Right ventricle myocardium superior (tissue), 1 donor: ENCODE results near the gene JCAD. TPM values are rescaled to one million over a fixed set of nuclear protein-coding genes. Genes with fewer than 3 reads are reported as not detected.
"Not testable (repeated sequence)": the region's sequence is repeated elsewhere in the genome, so short reads cannot be mapped to it uniquely, and the experiment has no call there.

Experiments
- ATAC-seq: fragments of 200-7000 bp; cut with Tn5 transposase; one replicate; pipeline ENCODE4 v1.9.1; 2020; ENCODE audit warnings: mild to moderate bottlenecking; ENCODE audit not compliant: poor library complexity
- DNase-seq: peaks from one replicate; pipeline ENCODE4 v3.0.0-alpha.2; 2020
- intact Hi-C: fragments of 100-400 bp; cut with DNase I; formaldehyde crosslinking; loops from one replicate; pipeline ENCODE4 v1.11.2; 2022
- total RNA-seq: library from RNA; stranded (reverse); fragmentation: NEBNext Ultra II Directional; extraction: Animal tissue kit (Norgen Biotek cat#: 25700); gene quantifications from one replicate; pipeline ENCODE4 v1.2.1, GENCODE V29; 2021
- donor health status: DM: no; HTN: yes; CAD: no; lungs with severe emphysema.

The JCAD gene
- total RNA-seq, 1 donor from 2014 or later: 25.5 TPM

DNA sequence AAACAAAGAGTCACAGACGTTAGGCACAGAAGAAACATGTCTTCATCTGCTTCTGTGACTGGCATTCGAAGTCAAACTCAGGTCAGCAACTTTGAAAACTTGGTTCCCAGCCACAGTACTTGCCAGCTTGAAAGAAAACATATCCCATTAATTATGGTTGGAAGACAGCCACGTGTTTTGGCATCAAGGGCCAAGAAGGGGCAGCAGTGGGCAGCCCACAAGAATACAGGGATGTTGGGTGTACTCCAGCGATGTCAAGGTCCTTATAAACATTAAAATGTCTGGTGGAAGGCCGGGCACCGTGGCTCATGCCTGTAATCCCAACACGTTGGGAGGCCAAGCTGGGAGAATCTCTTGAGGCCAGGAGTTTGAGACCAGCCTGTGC is 29.5 kb downstream of the JCAD start:
- DNase-seq (no peak), ATAC-seq (no peak)
- intact Hi-C loops: no loop called here

DNA sequence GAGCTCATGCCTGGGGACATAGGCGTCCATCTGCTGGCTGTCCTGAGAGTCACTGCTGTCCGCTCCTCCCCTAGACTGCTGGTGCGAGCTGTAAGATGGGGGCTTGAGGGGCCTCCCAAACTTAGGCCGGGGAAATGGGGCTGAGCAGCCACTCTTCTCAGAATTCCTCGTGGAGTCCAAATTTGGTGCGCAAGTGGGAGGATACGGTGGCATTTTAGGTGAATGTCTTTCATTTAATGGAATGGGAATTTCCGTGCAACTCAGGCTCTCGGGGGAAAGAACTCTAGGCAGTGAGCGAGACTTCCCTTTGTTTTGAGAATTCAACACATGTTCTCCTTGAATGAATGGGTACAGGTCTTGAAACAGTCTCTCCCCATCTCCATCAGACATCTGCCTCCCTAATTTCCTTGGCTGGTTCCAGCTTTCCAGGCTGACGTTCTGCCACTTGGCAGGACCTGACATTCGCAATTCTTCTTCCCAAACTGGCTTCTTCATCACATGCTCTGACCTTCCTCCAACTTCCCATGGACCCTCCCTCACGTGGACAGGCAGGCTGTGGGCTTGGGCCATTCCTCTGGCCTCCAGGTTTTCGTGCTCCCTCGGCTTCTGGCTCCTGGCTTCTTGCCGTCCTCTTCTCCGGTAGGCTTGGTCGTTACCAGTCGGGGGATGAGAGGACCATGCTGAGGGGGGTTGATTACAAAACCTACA is 30.1 kb downstream of the JCAD start:
- intact Hi-C loops: no loop called here
- DNase-seq: no peak
- no peak for ATAC-seq

DNA sequence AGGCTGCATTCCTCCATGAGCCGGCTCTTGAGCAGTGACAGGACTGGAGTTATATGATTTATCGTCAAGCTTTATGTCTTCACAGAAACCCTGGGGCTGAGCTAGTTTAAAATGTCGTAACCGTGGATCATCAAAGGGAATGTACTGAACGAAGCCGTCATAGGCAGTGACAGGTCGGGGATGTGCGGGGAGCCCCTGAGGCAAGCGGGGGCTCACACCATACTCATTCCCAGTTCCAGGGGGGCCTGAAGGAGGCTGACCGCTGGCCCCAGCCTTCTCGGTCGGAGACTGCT is 30.7 kb downstream of the JCAD start:
- intact Hi-C loops: no loop called here
- ATAC-seq (no peak), DNase-seq (no peak)

- ATAC-seq: peak; percentile 26
- intact Hi-C loops: no loop called here
- DNase-seq: peak; percentile 67
These were observed 31.2 kb downstream of the JCAD start for GRCh38 chr10:30028006-30028737.

- DNase-seq (peak; percentile 71), ATAC-seq (peak; percentile 64)
- intact Hi-C loops: no loop called here
These were observed 32.1 kb downstream of the JCAD start for GRCh38 chr10:30027057-30028005.

DNA sequence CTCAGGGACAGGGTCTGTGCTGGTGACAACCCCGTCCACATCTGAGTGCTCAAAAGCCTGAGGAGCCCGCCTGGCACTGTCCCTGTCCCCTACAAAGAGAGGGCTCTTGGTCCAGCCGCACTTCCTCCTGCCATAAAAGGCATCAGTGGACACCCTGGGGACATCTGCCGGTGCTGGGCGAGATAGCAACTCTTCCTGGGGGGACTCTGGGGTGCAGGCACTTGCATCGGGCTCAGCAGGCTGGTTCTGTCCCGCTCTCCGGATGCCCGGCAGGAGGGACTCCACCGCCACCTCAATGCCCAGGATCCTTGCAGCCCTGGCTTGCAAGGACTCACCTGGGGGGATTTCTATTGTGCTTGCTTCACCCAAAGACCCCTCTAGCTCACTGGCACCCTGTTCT is 32.8 kb downstream of the JCAD start:
- ATAC-seq (no peak), DNase-seq (no peak)
- intact Hi-C loops: no loop called here

- intact Hi-C loops: no loop called here
- no peak for DNase-seq
- no peak for ATAC-seq
These were observed 33.3 kb downstream of the JCAD start for GRCh38 chr10:30026080-30026479.

DNA sequence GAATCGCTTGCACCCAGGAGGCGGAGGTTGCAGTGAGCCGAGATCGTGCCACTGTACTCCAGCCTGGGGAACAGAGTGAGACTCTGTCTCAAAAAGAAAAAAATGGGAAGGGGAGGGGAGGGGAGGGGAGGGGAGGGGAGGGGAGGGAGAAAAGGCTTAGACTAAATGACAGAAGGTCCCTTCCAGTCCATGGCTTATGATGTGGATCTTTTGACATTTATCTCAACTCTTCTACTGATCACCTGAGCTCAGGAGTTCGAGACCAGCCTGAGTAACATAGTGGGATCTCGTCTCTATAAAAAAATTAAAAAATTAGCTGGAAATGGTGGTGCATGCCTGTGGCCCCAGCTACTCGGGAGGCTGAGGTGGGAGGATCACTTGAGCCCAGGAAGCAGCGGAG is 34.0 kb downstream of the JCAD start:
- DNase-seq, intact Hi-C loops, ATAC-seq: not testable (repeated sequence)

GRCh38 chr10:30022590-30022989 is 36.8 kb downstream of the JCAD start:
- ATAC-seq (no peak), DNase-seq (no peak)
- intact Hi-C loops: no loop called here

DNA sequence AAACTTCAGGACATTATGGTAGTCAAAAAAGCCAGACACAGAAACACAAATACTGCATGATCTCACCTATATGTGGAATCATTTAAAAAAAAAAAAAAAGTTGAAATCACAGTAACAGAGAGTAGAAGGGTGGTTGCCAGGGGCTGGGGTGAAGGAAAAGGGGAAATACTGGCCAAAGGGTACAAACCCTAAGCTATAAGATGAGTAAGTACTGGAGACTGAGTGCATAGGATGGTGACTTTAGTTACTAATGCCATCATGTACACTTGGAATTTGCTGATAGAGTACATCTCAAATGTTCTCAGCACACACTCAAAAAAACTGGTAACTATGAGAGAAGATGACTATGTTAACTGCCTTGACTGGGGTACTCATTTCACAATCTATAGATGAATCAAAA is 39.9 kb downstream of the JCAD start:
- intact Hi-C loops: no loop called here

DNA sequence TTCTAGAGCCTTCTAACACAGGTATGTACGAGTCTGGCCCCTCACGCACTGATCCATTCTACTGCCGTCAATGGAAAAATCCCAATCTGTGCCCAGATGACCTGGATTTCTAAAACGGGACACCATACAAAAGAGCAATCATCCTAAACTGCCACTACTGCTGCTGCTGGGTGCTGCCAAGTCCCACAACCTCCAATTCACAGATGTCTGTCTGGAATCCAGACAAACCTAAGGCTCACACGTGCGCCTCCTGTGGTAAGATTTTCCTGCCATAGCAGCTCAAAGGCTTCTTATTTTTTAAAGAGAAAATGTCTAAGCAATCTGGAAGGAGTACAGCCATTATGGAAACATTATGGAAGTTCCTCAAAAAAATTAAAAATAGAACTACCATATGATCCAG is 40.9 kb downstream of the JCAD start:
- no peak for DNase-seq
- no peak for ATAC-seq
- intact Hi-C loops: no loop called here

More for the DNA sequence above, 39.9 kb downstream of the JCAD start:
- no peak for DNase-seq
- no peak for ATAC-seq

- DNase-seq (no peak), ATAC-seq (no peak)
- intact Hi-C loops: no loop called here
These were observed 41.4 kb downstream of the JCAD start for GRCh38 chr10:30017966-30018365.

- ATAC-seq (no peak), DNase-seq (no peak)
- intact Hi-C loops: no loop called here
These were observed 41.8 kb downstream of the JCAD start for GRCh38 chr10:30017556-30017955.

GRCh38 chr10:30014511-30014910 is 44.9 kb downstream of the JCAD start:
- intact Hi-C loops: no loop called here
- no peak for ATAC-seq
- no peak for DNase-seq

DNA sequence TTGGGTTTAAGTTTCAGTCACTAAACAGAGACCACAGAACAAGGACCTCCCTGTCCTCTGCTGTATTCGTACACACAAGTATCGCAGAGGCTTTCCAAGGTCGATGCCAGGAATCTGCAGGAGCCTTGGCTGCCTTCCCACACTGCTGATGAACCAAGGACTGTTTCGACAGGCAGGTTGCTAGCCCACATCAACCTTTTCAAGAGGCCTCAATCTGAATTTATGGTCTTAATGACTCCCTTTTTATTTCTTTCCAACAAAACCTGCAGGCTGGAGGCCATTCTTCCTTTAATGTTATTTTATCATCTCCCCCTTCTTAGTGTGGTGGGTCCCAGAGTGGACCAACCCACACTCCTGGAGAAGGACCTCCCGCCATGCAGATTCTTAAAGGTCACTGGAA is 45.6 kb downstream of the JCAD start:
- ATAC-seq (peak; percentile 94), DNase-seq (peak; percentile 83)
- intact Hi-C loops: no loop called here

GRCh38 chr10:30011956-30012647 is 47.3 kb downstream of the JCAD start:
- intact Hi-C loops: no loop called here
- no peak for DNase-seq
- ATAC-seq: no peak

DNA sequence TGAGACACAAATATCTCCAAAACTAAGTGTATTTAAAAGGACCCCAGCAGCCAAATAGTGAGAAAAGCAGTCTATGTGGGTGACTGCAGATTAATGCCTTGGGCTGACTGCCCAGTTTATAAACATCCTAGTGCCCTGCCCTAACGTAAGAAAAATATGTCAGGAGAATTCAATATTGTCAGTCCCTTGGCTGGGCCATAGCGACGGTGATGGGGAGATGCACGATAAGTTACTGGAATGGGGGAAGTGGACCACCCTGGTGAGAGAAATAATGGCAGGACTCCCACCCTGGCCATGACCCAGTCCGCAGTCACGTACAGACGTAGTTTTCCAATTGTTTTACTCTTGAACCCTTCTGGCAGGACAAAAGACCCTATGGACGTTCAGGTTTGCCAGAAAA is 48.0 kb downstream of the JCAD start:
- no peak for ATAC-seq
- DNase-seq: no peak
- intact Hi-C loops: no loop called here

- intact Hi-C loops: no loop called here
- DNase-seq: no peak
- ATAC-seq: no peak
These were observed 52.0 kb downstream of the JCAD start for GRCh38 chr10:30007406-30007805.

GRCh38 chr10:30006410-30006809 is 53.0 kb downstream of the JCAD start:
- no peak for ATAC-seq
- intact Hi-C loops: no loop called here

More at GRCh38 chr10:30006410-30006809, 53.0 kb downstream of the JCAD start:
- no peak for DNase-seq
